Measurements from ENCODE around the gene SOX18. TPM values are rescaled to one million over a fixed set of nuclear protein-coding genes. Genes with fewer than 3 reads are reported as not detected.

The SOX18 gene
- polyA plus RNA-seq, 3 donors, result not detected

DNA sequence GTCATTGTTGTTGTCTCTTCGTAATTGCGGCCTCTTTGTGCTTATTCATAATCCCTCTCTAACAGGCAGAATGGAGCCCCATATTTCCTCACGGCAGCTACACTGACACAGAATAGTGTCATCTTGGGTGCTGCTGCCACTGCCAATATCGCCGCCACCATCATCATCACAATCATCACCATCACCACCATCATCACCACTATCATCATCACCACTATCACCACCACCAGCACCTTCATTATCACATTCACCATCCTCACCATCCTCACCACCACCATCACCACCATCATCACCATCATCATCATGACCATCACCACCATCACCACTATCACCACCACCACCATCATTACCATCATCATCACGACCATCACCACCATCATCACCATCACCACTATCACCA, 47.1 kb upstream of the SOX18 start:
- no peak for DNase-seq
- Histone ChIP-seq H3K36me3 (replicated peaks in 1 of 2; ENCODE audit: control insufficient read depth in 1 of 2, insufficient read depth in 2 of 2, low read length in 2 of 2) (peaks cover 41 to 51% of the 10 kb centered on the region in 2 donors), H2AFZ (ENCODE audit: insufficient read depth, low read depth, low read length, poor library complexity, severe bottlenecking) (no peak overlapping the region), H3K4me1 (ENCODE audit: control insufficient read depth in 1 of 2, insufficient read depth in 2 of 2, low read length in 2 of 2) (no peaks in the 10 kb centered on the region), H4K20me1 (ENCODE audit: insufficient read depth, low read length) (peaks cover 30% of the 10 kb centered on the region), H3K9ac (ENCODE audit: insufficient read depth, low read length, poor library complexity, severe bottlenecking) (no peak overlapping the region), H3K9me3 (replicated peaks in 1 of 2; ENCODE audit: control insufficient read depth in 1 of 2, insufficient read depth in 1 of 2, low read length in 2 of 2) (no peaks in the 10 kb centered on the region), H3K4me3 (replicated peaks in 1 of 3; ENCODE audit: low read depth in 2 of 3, low read length in 3 of 3) (no peak overlapping the region), H3K4me2 (replicated peaks; ENCODE audit: extremely low read depth, low read length, poor library complexity, severe bottlenecking) (no peak overlapping the region), H3K27ac (ENCODE audit: low read depth in 1 of 2, low read length in 2 of 2) (no peak overlapping the region), H3K79me2 (ENCODE audit: insufficient read depth, low read length) (no peaks in the 10 kb centered on the region), H3K27me3 (ENCODE audit: control insufficient read depth in 2 of 2, insufficient read depth in 2 of 2, low read length in 2 of 2) (peaks cover 0 to 12% of the 10 kb centered on the region in 2 donors)
- WGBS (ENCODE audit: insufficient coverage), result 77% methylated on average over 5 of the region's 6 CpGs
- H3K36me3 Mint-ChIP-seq, result peaks cover 44 to 53% of the 10 kb centered on the region in 2 donors
- peaks cover 8% of the 10 kb centered on the region for H3K4me1 Mint-ChIP-seq
- TF ChIP-seq, protein P1, sequence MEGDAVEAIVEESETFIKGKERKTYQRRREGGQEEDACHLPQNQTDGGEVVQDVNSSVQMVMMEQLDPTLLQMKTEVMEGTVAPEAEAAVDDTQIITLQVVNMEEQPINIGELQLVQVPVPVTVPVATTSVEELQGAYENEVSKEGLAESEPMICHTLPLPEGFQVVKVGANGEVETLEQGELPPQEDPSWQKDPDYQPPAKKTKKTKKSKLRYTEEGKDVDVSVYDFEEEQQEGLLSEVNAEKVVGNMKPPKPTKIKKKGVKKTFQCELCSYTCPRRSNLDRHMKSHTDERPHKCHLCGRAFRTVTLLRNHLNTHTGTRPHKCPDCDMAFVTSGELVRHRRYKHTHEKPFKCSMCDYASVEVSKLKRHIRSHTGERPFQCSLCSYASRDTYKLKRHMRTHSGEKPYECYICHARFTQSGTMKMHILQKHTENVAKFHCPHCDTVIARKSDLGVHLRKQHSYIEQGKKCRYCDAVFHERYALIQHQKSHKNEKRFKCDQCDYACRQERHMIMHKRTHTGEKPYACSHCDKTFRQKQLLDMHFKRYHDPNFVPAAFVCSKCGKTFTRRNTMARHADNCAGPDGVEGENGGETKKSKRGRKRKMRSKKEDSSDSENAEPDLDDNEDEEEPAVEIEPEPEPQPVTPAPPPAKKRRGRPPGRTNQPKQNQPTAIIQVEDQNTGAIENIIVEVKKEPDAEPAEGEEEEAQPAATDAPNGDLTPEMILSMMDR (IDR thresholded peaks at IDR 0.05), result no peak
- H3K9me3 Mint-ChIP-seq, result peaks cover 2 to 10% (median 5%) of the 10 kb centered on the region in 7 donors
- no peak overlapping the region for H3K27ac Mint-ChIP-seq
- intact Hi-C loops (cut with micrococcal nuclease), result no loop called here
- peaks cover 7 to 11% (median 10%) of the 10 kb centered on the region in 3 donors for H3K27me3 Mint-ChIP-seq (ENCODE audit: low read depth in 3 of 3)
- no peak overlapping the region for H3K4me3 Mint-ChIP-seq

DNA sequence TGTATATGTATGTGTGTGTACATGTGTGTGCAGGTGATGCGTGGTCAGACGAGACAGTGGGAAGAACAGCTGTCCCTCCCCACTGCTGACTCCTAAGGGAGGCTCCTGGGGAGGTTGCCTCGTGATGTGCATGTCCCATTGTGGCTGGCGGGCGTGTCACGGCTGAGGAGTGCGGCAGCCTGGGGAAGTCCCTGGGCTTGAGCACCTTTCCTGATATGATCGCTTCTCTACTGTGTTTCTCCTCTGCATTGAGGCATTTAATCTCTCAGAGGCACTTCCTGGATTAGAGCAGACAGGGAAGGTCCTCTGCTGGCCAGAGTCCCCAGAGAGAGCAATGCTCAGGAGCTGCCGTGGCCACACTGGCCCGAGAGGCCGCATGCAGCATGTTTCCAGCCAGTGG, 46.5 kb upstream of the SOX18 start:
- H3K4me1 Mint-ChIP-seq, result peaks cover 6% of the 10 kb centered on the region
- H3K4me3 Mint-ChIP-seq, result no peak overlapping the region
- Histone ChIP-seq H4K20me1 (ENCODE audit: insufficient read depth, low read length) (peaks cover 28% of the 10 kb centered on the region), H3K27ac (ENCODE audit: low read depth in 1 of 2, low read length in 2 of 2) (no peak overlapping the region), H3K4me2 (replicated peaks; ENCODE audit: extremely low read depth, low read length, poor library complexity, severe bottlenecking) (no peak overlapping the region), H3K4me1 (ENCODE audit: control insufficient read depth in 1 of 2, insufficient read depth in 2 of 2, low read length in 2 of 2) (no peaks in the 10 kb centered on the region), H3K9ac (ENCODE audit: insufficient read depth, low read length, poor library complexity, severe bottlenecking) (no peak overlapping the region), H3K27me3 (ENCODE audit: control insufficient read depth in 2 of 2, insufficient read depth in 2 of 2, low read length in 2 of 2) (peaks cover 0 to 6% of the 10 kb centered on the region in 2 donors), H3K4me3 (replicated peaks in 1 of 3; ENCODE audit: low read depth in 2 of 3, low read length in 3 of 3) (no peak overlapping the region), H3K36me3 (replicated peaks in 1 of 2; ENCODE audit: control insufficient read depth in 1 of 2, insufficient read depth in 2 of 2, low read length in 2 of 2) (peaks cover 41 to 51% of the 10 kb centered on the region in 2 donors), H3K79me2 (ENCODE audit: insufficient read depth, low read length) (no peaks in the 10 kb centered on the region), H3K9me3 (replicated peaks in 1 of 2; ENCODE audit: control insufficient read depth in 1 of 2, insufficient read depth in 1 of 2, low read length in 2 of 2) (no peaks in the 10 kb centered on the region), H2AFZ (ENCODE audit: insufficient read depth, low read depth, low read length, poor library complexity, severe bottlenecking) (no peak overlapping the region)
- H3K9me3 Mint-ChIP-seq, result peaks cover 2 to 10% (median 5%) of the 10 kb centered on the region in 7 donors
- H3K27me3 Mint-ChIP-seq (ENCODE audit: low read depth in 3 of 3), result peaks cover 2 to 5% (median 4%) of the 10 kb centered on the region in 3 donors
- H3K36me3 Mint-ChIP-seq, result peaks cover 42 to 47% of the 10 kb centered on the region in 2 donors
- no peak overlapping the region for H3K27ac Mint-ChIP-seq
- DNase-seq, result no peak
- WGBS (ENCODE audit: insufficient coverage), result 98% methylated on average over 10 of the region's 11 CpGs
- intact Hi-C loops (cut with micrococcal nuclease), result no loop called here
- TF ChIP-seq, protein P1 (IDR thresholded peaks at IDR 0.05), result no peak

All from CD14-positive monocyte (primary cell).